Raji (cell line): ENCODE measurements around the gene SARM1.

Experiments used
- POLR2A ChIP-seq: IDR thresholded peaks from 2 replicates; pipeline ENCODE4 v1.6.1; 2011; ENCODE audit warnings: low read depth, low read length, control low read depth; ENCODE audit not compliant: insufficient read depth

SARM1 gene

DNA sequence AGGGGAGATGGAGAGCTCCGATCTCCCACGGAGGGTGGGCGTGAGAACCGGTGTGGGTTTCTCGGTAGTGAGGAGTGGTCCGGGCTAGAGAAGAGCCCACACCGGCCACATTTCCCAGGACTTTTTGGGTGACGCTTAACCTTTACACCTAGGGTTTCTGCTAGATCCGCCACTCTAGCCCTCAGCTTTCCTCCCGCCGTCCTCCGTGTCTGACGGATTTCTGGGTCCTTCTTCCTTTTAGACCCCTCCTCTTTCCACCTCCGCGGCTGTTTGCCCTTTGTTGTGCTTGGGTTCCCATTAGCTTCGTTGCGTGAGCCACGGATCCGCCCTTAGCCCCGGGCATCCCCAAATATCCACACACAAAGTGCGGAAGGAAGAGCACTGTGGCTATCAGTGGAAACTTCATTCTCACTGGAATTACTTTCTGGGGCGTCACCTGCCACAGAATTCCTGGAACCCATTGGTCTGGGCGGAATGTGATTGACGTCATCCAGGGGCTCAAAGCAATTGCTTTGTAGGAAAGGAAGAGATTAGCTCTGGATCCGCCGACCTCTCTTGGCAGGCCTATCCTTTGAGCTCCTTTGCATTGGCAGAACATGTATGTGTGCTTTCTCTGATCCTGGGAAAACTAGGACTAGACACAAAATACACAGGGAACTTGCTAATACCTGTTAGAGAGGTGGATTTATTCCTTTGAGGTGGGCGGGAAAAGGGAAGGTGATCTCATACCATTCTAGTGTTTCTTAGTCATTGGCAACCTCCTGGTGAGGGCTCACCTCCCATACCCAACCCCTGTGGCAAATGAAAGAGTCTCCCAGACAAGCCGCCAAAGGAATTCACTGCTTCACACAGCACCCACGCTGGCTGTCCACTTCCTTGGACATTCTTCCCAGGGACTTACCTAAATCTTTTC, 35.3 kb upstream of the SARM1 start:
- TF ChIP-seq POLR2A, result no peak

- no peak for TF ChIP-seq POLR2A
Measured at GRCh38 chr17:28338056-28338768, 33.3 kb upstream of the SARM1 start.

DNA sequence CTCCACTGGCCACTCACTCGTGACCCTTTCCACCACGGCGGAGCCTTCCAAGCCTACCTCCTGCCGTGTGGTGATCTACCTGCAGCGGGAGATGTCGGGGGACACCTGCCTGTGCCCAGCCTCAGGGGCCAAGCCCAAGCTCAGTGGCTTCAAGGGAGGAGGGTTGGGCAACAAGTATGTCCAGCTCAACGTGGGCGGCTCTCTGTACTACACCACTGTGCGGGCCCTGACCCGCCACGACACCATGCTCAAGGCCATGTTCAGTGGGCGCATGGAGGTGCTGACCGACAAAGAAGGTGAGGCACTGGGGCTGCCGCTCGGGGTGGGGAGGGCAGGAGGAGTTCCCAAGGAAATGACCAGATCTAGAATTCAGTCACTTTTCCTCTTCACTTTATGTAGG, 32.1 kb upstream of the SARM1 start:
- no peak for TF ChIP-seq POLR2A

DNA sequence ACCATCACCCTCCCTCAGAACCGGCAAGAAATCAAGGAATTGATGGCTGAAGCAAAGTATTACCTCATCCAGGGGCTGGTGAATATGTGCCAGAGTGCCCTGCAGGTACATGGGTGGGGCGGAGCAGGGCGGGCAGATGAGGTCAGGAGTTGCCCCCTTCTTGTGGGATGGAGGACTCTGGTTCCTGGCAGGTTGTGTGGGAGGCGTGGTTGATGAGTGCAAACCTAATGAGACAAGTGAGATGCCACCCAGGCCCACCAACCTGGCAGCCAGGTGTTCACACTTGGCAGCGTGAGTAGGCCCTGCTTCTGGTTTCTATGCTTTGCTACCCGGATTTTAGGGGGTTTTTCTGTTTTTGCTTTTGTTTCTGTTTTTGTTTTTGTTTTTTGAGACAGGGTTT, 31.1 kb upstream of the SARM1 start:
- TF ChIP-seq POLR2A, result no peak

- no peak for TF ChIP-seq POLR2A
Measured at GRCh38 chr17:28341516-28341915, 30.0 kb upstream of the SARM1 start.

DNA sequence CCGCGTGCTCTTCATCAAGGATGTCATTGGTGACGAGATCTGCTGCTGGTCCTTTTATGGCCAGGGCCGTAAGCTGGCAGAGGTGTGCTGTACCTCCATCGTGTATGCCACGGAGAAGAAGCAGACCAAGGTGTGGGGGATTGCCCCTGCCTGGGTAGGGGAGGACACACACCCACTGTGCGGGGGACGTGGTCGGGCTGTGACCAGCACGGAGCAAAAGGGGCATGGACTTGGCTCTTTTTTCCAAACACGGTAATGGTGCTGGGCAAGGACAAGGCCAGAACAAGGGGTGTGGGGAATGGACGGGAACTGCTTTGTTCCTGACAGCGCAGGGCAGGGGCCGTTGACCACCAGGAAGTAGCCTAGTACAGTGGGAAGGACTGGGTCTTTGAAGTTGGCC, 29.2 kb upstream of the SARM1 start:
- no peak for TF ChIP-seq POLR2A

DNA sequence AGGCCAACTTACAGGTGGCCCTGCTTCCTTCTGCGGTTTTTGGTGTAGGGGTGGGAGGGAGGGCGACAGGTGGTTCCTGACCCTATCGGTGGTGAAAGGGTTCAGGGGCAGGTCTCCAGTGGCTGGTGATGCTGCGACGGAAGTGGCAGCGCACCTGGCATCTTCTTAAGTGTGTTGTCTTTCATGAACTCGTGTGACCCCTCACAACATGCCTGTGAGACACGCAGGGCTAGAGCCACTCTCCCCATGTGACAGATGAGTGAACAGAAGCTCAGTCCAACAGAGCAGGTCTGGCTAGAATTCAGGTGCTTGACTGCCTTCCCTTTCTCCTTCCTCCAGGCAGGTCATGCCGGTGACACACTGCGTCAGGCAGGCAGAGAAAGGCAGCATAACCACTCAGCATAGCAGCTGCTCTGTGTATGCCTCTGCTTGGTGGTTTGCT, 28.0 kb upstream of the SARM1 start:
- 0 out of 2 replicates have a peak, but pooled peaks have one; percentile 11 for TF ChIP-seq POLR2A

DNA sequence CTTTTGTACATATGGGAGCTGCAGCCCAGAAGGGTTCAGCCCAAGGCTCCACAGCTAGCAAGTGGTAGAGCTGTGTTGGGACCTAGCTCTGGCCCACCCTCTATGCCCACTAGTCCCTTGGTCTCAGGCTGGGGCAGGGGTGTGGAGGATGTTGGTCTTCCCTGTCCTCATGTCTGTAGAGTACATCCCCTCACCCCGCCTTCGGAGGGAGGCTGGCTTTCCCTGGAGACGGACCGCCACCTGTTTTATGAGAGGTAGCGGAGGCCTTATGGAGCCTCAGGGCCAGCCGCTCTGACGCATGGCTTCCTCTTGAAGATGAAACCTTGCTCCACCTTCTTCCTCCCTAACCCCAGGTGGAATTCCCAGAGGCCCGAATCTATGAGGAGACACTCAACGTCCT, 27.5 kb upstream of the SARM1 start:
- TF ChIP-seq POLR2A, result no peak

GRCh38 chr17:28344435-28344901, 27.0 kb upstream of the SARM1 start:
- no peak for TF ChIP-seq POLR2A

- no peak for TF ChIP-seq POLR2A
Measured at GRCh38 chr17:28345419-28346198, 25.9 kb upstream of the SARM1 start.

- TF ChIP-seq POLR2A, result no peak
Measured at GRCh38 chr17:28346199-28346580, 25.3 kb upstream of the SARM1 start.

GRCh38 chr17:28346746-28347246, 24.7 kb upstream of the SARM1 start:
- TF ChIP-seq POLR2A, result no peak

- no peak for TF ChIP-seq POLR2A
Measured at GRCh38 chr17:28347261-28347891, 24.1 kb upstream of the SARM1 start.

- no peak for TF ChIP-seq POLR2A
Measured at GRCh38 chr17:28348979-28349378, 22.5 kb upstream of the SARM1 start.

DNA sequence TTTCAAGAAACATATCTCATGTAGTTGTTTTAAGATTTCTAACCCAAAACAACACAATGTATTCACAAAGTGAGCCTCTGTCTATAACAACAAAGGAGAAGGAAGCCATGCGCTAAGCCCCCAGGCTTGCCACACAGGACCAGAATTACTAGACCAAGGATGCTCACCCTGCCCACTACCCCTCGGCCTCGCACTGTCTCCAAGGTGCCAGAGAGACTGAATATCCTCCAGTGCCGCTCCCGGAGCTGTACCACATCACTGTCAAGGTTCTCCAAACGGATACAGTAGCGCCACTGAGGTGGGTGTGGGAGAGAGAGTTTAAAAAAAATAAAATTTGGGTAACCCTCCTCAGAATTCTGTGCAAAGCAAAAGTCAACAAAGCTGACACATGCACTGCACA, 21.2 kb upstream of the SARM1 start:
- TF ChIP-seq POLR2A, result no peak
